Aorta (tissue), 5 donors: Measurements from ENCODE around the gene GRM5. TPM values are rescaled to one million over a fixed set of nuclear protein-coding genes. Genes with fewer than 3 reads are reported as not detected.

Experiments
- ATAC-seq: fragments of 200-7000 bp; cut with Tn5 transposase; one replicate; pipeline ENCODE4 v1.9.1; 2022; ENCODE audit warnings: moderate library complexity; ENCODE audit not compliant: low FRiP score
- DNase-seq, 2 donors: peaks; one replicate each; pipeline ENCODE4 v3.0.0-alpha.2; 2020
- H3K27ac ChIP-seq, 2 donors: one replicate each; pipeline ENCODE4 v1.5.1; 2013; ENCODE audit warnings: low read length in 2 of 2, mild to moderate bottlenecking in 2 of 2, moderate library complexity in 2 of 2, control low read depth in 1 of 2, inconsistent platforms in 1 of 2, low read depth in 1 of 2
- H3K27me3 ChIP-seq, 2 donors: one replicate each; pipeline ENCODE4 v1.6.1; 2013; ENCODE audit warnings: control low read depth in 1 of 2, low read length in 1 of 2, mild to moderate bottlenecking in 1 of 2, moderate library complexity in 1 of 2; ENCODE audit not compliant: insufficient read depth in 2 of 2, control insufficient read depth in 1 of 2
- H3K36me3 ChIP-seq, 2 donors: one replicate each; pipeline ENCODE4 v1.6.1; 2013; ENCODE audit warnings: control low read depth in 1 of 2, low read length in 1 of 2, mild to moderate bottlenecking in 1 of 2; ENCODE audit not compliant: insufficient read depth in 2 of 2, control insufficient read depth in 1 of 2
- H3K4me1 ChIP-seq, 2 donors: one replicate each; pipeline ENCODE4 v1.6.1; 2013; ENCODE audit warnings: low read length in 2 of 2, control low read depth in 1 of 2, mild to moderate bottlenecking in 1 of 2, moderate library complexity in 1 of 2; ENCODE audit not compliant: insufficient read depth in 2 of 2, control insufficient read depth in 1 of 2
- H3K4me3 ChIP-seq, 2 donors: one replicate each; pipeline ENCODE4 v1.5.1; 2013; ENCODE audit warnings: low read length in 2 of 2, control low read depth in 1 of 2, mild to moderate bottlenecking in 1 of 2
- H3K9me3 ChIP-seq: one replicate; pipeline ENCODE4 v1.6.1; 2013; ENCODE audit warnings: mild to moderate bottlenecking, low read length; ENCODE audit not compliant: control insufficient read depth
- WGBS, 2 donors: extraction: QIAGEN DNeasy Blood & Tissue Kit; methylation state at CpG; one replicate each; pipeline ENCODE4 v1.1.7; 2013; 5-methylcytosine and 5-hydroxymethylcytosine counted together
- intact Hi-C, 2 donors: fragments of 100-400 bp; cut with DNase I; formaldehyde crosslinking; loops; one replicate each; pipeline versions ENCODE4 v1.14.2 to v1.15.0; 2022
- polyA plus RNA-seq, 2 donors: library from polyadenylated mRNA; stranded (reverse); fragments of 200-250 nt; gene quantifications; one replicate each; pipeline ENCODE4 v1.2.3, GENCODE V29; 2013
- total RNA-seq, 2 donors: library from RNA; stranded (reverse); fragmentation: NEBNext Ultra II Directional; extraction: Animal tissue kit (Norgen Biotek cat#: 25700); gene quantifications; one replicate each; pipeline ENCODE4 v1.2.1, GENCODE V29; 2021
- donor health status: healthy with polysubstance abuse.
- donor health status: Bipolar disorder and iron deficiency.
- donor health status: DM: no; HTN: no; CAD: no.
- donor health status: DM: no; HTN: no; CAD: no.
- donor health status: DM: yes; HTN: yes; CAD: no.

GRM5 gene
- total and polyA plus RNA-seq, 4 donors = 0.31 to 4.3 (median 3.4) TPM; not detected in 1

GRCh38 chr11:88522624-88523385, 543.0 kb downstream of the GRM5 start:
- 82 to 88% methylated on average over 2 of the region's 2 CpGs for whole genome bisulfite sequencing, 2 donors
- no peaks in the 10 kb centered on the region for H3K36me3 ChIP-seq
- no peaks in the 10 kb centered on the region for H3K27me3 ChIP-seq
- H3K4me1 ChIP-seq = no peaks in the 10 kb centered on the region
- intact Hi-C loops = no loop called here
- no peaks in the 10 kb centered on the region for H3K9me3 ChIP-seq
- DNase-seq = no peak
- no peak overlapping the region for H3K27ac ChIP-seq
- ATAC-seq = no peak
- H3K4me3 ChIP-seq = no peak overlapping the region

GRCh38 chr11:88521799-88522201, 544.0 kb downstream of the GRM5 start:
- H3K27me3 ChIP-seq = no peaks in the 10 kb centered on the region
- DNase-seq (no peak), ATAC-seq (no peak)
- H3K4me1 ChIP-seq = no peaks in the 10 kb centered on the region
- 29 to 32% methylated on average over 1 of the region's 1 CpG for WGBS, 2 donors
- no peaks in the 10 kb centered on the region for H3K36me3 ChIP-seq
- H3K4me3 ChIP-seq = no peak overlapping the region
- H3K9me3 ChIP-seq = no peaks in the 10 kb centered on the region
- H3K27ac ChIP-seq = no peak overlapping the region
- intact Hi-C loops = no loop called here

- no peak for DNase-seq
- intact Hi-C loops = no loop called here
- Histone ChIP-seq H3K4me3 (no peak overlapping the region), H3K27ac (no peak overlapping the region), H3K27me3 (no peaks in the 10 kb centered on the region), H3K36me3 (no peaks in the 10 kb centered on the region), H3K9me3 (no peaks in the 10 kb centered on the region), H3K4me1 (no peaks in the 10 kb centered on the region)
- ATAC-seq = no peak
Measured at GRCh38 chr11:88521399-88521798, 544.4 kb downstream of the GRM5 start.

GRCh38 chr11:88520391-88520790, 545.4 kb downstream of the GRM5 start:
- Histone ChIP-seq H3K4me3 (no peak overlapping the region), H3K9me3 (no peaks in the 10 kb centered on the region), H3K36me3 (no peaks in the 10 kb centered on the region), H3K27me3 (no peaks in the 10 kb centered on the region), H3K4me1 (no peaks in the 10 kb centered on the region), H3K27ac (no peak overlapping the region)
- ATAC-seq (no peak), DNase-seq (no peak)
- intact Hi-C loops = no loop called here

- WGBS, 2 donors = 89% methylated on average over 4 of the region's 4 CpGs
- Histone ChIP-seq H3K4me1 (no peaks in the 10 kb centered on the region), H3K27me3 (no peaks in the 10 kb centered on the region), H3K9me3 (no peaks in the 10 kb centered on the region), H3K27ac (no peak overlapping the region), H3K4me3 (no peak overlapping the region), H3K36me3 (no peaks in the 10 kb centered on the region)
- DNase-seq (no peak), ATAC-seq (no peak)
- intact Hi-C loops = no loop called here
Measured at GRCh38 chr11:88515002-88515401, 550.8 kb downstream of the GRM5 start.

GRCh38 chr11:88511006-88511405, 554.8 kb downstream of the GRM5 start:
- no peaks in the 10 kb centered on the region for H3K27me3 ChIP-seq
- intact Hi-C loops = no loop called here
- no peak overlapping the region for H3K4me3 ChIP-seq
- no peaks in the 10 kb centered on the region for H3K36me3 ChIP-seq
- H3K27ac ChIP-seq = no peak overlapping the region
- no peaks in the 10 kb centered on the region for H3K4me1 ChIP-seq
- H3K9me3 ChIP-seq = no peaks in the 10 kb centered on the region
- ATAC-seq = no peak
- no peak for DNase-seq
- WGBS, 2 donors = 86 to 100% methylated on average over 1 of the region's 1 CpG

GRCh38 chr11:88508759-88509581, 556.8 kb downstream of the GRM5 start:
- WGBS, 2 donors = 5 to 6% methylated on average over 79 to 84 of the region's 84 CpGs
- peak; percentile 52 to 86 for DNase-seq
- H3K4me1 ChIP-seq = no peaks in the 10 kb centered on the region
- intact Hi-C loops = no loop called here
- peak; percentile 41 for ATAC-seq
- H3K9me3 ChIP-seq = no peaks in the 10 kb centered on the region
- peak overlapping the region in 1 of 2 donors; percentile 37 for H3K4me3 ChIP-seq
- H3K27me3 ChIP-seq = no peaks in the 10 kb centered on the region
- H3K27ac ChIP-seq = no peak overlapping the region
- H3K36me3 ChIP-seq = no peaks in the 10 kb centered on the region

- no peak overlapping the region for H3K27ac ChIP-seq
- no peak for ATAC-seq
- DNase-seq = peak in 1 of 2 donors; percentile 58
Measured at GRCh38 chr11:88508418-88508758, 557.4 kb downstream of the GRM5 start.

More at GRCh38 chr11:88508418-88508758, 557.4 kb downstream of the GRM5 start:
- H3K36me3 ChIP-seq = no peaks in the 10 kb centered on the region
- intact Hi-C loops = no loop called here
- no peaks in the 10 kb centered on the region for H3K4me1 ChIP-seq
- WGBS, 2 donors = 24 to 33% methylated on average over 23 of the region's 23 CpGs
- H3K27me3 ChIP-seq = no peaks in the 10 kb centered on the region
- peak overlapping the region in 1 of 2 donors; percentile 37 for H3K4me3 ChIP-seq
- no peaks in the 10 kb centered on the region for H3K9me3 ChIP-seq
